GM21526 (cell line): ENCODE results near the gene C20orf202.

Source experiments
- ATAC-seq: cut with Tn5 transposase; IDR thresholded peaks from one replicate; pipeline ENCODE4 v1.9.1; 2021; ENCODE audit warnings: moderate library complexity; ENCODE audit not compliant: unreplicated experiment, low FRiP score

C20orf202 gene

GRCh38 chr20:1202762-1203504 is at the start of gene C20orf202:
TSS of gene C20orf202 (plus strand) at chr20:1203454. CDS start at chr20:1203586, 132 bp downstream.
- no peak for ATAC-seq

DNA sequence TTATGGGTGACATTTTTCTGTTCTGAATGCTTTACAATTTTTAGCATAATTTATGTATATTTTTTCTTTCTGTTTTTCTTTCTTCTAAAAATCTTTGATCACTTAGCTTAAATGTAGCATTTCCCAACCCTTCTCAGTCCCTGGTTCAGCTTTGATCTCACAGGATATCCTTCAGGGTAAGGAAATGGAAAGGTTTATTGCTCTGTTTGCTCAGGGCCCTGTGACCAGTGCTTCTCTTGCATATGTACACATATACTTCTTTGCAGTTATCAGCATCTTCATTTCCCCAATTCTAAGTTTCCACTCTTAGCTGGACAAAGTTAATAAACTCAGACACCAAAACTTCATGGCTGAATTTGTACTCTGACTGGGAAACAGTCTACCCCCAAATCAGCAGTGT is 49.0 kb upstream of the C20orf202 start:
- no peak for ATAC-seq

GRCh38 chr20:1154691-1155090 is 48.6 kb upstream of the C20orf202 start:
- ATAC-seq = no peak

- ATAC-seq = no peak
Observed at GRCh38 chr20:1155342-1155741, 47.9 kb upstream of the C20orf202 start.

- no peak for ATAC-seq
Observed at GRCh38 chr20:1160496-1160895, 42.8 kb upstream of the C20orf202 start.

- ATAC-seq = no peak
Observed at GRCh38 chr20:1160991-1161390, 42.3 kb upstream of the C20orf202 start.

DNA sequence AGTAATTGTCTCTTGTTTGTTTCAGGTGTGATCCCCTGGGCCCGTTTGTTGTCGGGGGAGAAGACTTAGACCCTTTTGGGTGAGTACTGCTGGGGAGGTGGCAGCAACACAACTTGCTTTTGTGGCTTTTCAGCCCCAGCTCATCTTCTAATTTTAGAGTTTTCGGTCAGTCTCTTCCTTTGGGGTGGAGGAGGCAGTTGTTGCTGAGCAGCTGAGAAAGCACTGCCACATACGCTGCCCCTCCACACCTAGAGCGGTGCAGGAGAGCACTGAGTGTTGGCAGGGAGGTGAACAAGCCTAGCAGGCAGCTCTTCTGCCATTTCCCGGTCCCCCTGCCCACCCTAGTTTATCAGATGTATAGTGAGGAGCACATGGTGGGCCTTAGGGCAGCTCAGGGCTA is 40.1 kb upstream of the C20orf202 start:
- ATAC-seq = no peak

DNA sequence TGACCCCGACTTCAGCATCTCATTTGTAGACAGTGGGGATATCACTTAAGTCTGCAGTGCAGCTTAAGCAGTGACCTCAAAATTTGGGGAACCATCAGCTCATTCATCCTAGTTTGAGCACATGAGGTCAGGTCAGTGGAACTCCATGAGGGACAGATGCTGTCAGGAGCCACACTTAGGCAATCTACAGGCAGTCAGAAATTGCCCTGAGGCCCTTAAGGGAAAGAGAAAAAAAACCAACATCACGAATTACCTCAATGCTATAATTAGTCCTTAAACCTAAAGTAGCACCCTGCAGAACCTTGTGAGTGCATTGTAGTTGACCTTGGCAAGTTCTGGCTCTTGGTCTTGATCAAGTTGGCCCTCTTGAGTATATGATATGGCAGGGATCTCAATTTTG is 39.6 kb upstream of the C20orf202 start:
- no peak for ATAC-seq

GRCh38 chr20:1164871-1165270 is 38.4 kb upstream of the C20orf202 start:
- ATAC-seq = no peak

DNA sequence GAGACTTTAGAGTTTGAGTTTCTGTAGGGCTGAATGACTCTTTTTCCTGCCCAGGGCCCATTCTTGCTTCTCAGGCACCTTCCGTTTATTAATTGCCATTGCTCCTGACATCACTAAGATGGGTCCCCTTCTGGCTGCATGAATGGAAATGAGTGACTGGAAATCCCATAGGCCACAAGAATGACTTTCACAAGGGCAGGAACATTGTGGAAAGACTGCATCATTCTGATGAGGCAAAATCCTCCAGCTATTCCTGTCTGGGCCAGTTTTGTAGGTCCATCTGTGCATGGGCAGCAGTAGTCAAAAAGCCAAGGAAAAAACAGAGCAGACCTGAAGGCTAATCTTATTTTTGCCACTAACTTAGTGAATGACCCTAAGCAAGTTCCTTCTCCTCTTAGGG is 37.7 kb upstream of the C20orf202 start:
- ATAC-seq = no peak

DNA sequence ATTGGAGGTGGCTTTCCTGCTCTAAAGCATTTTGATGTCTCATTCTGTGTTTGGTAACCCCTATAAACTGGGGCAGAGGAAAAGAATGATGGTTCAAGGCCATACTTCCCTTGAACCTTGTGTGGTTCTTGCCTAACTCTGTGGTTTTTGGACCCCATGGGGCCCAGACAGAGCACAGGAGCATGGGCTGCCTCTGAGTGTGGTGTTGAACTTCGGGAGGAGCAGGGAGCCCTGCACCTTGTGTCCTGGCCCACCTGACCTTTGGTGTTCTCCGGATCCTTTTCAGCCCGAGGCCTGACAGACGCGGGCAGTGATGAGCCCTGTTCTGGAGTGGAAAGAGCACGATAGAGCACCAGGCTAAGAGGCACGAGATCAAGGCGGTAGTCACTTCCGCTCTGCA is 37.3 kb upstream of the C20orf202 start:
- no peak for ATAC-seq

DNA sequence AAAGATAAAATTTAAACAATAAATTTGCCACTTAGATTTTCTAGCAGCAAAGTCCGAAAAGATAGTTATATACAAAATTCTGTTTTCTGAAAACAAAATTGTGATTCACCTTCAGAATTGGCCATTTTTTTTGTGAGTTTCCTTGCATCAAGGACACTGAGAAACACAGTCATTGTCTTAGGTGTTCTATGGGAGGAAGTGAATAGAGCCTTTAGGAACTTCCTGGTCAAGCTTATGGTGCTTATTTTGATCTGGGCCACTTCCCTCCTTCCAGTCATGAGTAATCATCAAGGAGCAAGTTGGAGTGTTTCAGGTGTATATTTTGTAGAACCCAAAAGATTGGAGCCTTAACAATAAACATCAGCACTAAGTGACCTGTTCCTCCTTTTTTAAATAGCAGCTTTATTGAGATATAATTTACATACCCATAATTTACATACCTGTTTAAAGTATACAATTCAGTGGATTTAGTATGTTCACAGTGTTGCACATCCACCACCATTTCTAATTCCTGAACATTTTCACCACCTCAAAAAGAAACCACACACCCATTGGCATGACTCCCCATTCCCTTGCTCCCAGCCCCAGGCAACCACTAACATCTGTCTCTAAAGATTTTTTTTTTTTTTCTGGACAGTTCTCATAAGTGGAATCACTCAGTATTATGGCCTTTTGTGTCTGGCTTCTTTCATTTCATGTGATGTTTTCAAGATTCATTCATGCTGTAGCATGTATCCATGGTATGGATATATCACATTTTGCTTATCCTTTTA is 36.1 kb upstream of the C20orf202 start:
- no peak for ATAC-seq

GRCh38 chr20:1169224-1169623 is 34.0 kb upstream of the C20orf202 start:
- no peak for ATAC-seq

GRCh38 chr20:1171461-1172093 is 31.7 kb upstream of the C20orf202 start:
- no peak for ATAC-seq

GRCh38 chr20:1173698-1174097 is 29.6 kb upstream of the C20orf202 start:
- ATAC-seq = no peak

DNA sequence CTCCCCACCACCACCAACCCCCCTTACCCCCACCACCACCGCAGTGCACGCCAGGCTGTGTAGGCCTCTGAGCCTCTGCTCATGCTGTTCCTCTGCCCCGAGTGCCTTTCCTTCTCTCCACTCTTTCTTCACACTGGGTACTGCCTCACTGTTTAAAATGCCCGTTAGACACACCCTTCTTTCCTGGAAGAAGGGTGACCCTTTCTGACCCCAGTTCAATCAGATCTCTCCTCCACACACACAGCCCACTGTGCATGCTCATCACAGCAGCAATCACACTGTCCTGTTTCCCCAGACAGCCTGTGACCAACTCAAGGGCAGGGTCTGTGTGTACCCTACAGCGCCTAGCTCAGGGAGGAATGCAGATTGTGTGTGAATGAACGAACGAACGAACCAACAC is 28.5 kb upstream of the C20orf202 start:
- no peak for ATAC-seq

GRCh38 chr20:1177680-1178079 is 25.6 kb upstream of the C20orf202 start:
- ATAC-seq = no peak

DNA sequence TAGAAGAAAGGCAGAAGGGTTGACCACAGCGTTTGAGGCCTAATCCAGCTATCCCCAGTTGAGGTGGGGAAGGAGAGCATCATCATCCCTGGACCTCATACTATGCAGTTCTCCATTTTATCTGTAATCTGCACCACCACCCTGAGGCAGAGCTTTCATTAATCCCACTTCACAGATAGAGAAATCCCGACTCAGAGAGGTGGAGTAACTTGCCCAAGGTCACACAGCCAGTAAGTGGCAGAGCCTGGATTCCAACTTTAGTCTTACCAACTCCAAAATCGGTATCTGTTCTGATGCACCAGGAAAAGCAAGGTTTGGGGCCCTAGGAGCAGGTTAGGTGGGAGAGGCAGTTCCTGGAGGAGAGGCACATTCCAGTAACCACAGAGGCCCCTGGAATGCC is 25.2 kb upstream of the C20orf202 start:
- no peak for ATAC-seq

- ATAC-seq = no peak
Observed at GRCh38 chr20:1178623-1179022, 24.6 kb upstream of the C20orf202 start.

GRCh38 chr20:1180949-1181348 is 22.3 kb upstream of the C20orf202 start:
- no peak for ATAC-seq

DNA sequence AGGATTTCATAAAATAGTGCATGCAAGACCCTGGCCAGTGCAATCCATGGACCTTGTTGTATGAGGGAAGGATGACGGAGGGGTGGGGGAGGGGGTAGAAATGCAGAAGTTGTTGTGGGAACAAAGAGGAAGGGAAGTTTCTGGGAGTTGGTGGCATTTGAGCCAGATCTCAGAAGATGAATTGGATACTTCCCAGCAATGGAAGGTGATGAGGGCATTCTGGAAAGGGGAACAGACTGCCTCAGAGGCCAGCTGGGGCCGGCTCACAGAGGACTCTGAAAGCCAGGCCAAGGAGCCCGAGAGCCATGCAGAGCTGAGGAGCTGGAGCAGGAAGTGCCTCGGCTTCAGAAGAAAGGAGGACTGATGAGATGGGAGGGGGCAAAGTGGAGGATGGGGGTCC is 21.1 kb upstream of the C20orf202 start:
- no peak for ATAC-seq

- ATAC-seq = no peak
Observed at GRCh38 chr20:1183153-1183552, 20.1 kb upstream of the C20orf202 start.
